KMS-11 (cell line): ENCODE results near the gene NPM3.

Source experiments
- H2AFZ ChIP-seq: fragments of 200-600 bp; sonication (generic); 2 replicates; pipeline ENCODE4 v1.6.1; 2016; ENCODE audit warnings: antibody characterized with exemption, mixed run types, low read depth
- H3K27ac ChIP-seq: fragments of 200-600 bp; sonication (generic); 2 replicates; pipeline ENCODE4 v1.6.1; 2016; ENCODE audit warnings: mild to moderate bottlenecking, mixed run types
- H3K27me3 ChIP-seq: fragments of 200-600 bp; sonication (generic); 2 replicates; pipeline ENCODE4 v1.6.1; 2017; ENCODE audit warnings: mild to moderate bottlenecking, low read depth, mixed run types, moderate library complexity; ENCODE audit not compliant: insufficient read depth
- H3K36me3 ChIP-seq: fragments of 200-600 bp; sonication (generic); 2 replicates; pipeline ENCODE4 v1.6.1; 2017; ENCODE audit warnings: mild to moderate bottlenecking, mixed run types; ENCODE audit not compliant: insufficient read depth
- H3K4me1 ChIP-seq: fragments of 200-600 bp; sonication (generic); 2 replicates; pipeline ENCODE4 v1.6.1; 2016; ENCODE audit warnings: mild to moderate bottlenecking, low read depth, mixed run types; ENCODE audit not compliant: poor library complexity, severe bottlenecking
- H3K4me2 ChIP-seq: fragments of 200-600 bp; sonication (generic); 2 replicates; pipeline ENCODE4 v1.7.0; 2016; ENCODE audit warnings: mild to moderate bottlenecking, mixed run types
- H3K4me3 ChIP-seq: fragments of 200-600 bp; sonication (generic); IDR thresholded peaks from 2 replicates; pipeline ENCODE4 v1.6.1; 2017; ENCODE audit warnings: low read depth, low read length, mixed read lengths; ENCODE audit not compliant: insufficient read depth
- H3K79me2 ChIP-seq: fragments of 200-600 bp; sonication (generic); 2 replicates; pipeline ENCODE4 v1.6.1; 2016; ENCODE audit warnings: low read depth, mixed run types; ENCODE audit not compliant: insufficient read depth
- H3K9ac ChIP-seq: fragments of 200-600 bp; sonication (generic); 2 replicates; pipeline ENCODE4 v1.6.1; 2016; ENCODE audit warnings: mild to moderate bottlenecking, mixed run types
- H4K20me1 ChIP-seq: fragments of 200-600 bp; sonication (generic); 2 replicates; pipeline ENCODE4 v1.6.1; 2016; ENCODE audit warnings: mild to moderate bottlenecking, mixed run types; ENCODE audit not compliant: insufficient read depth
- TF ChIP-seq, protein P1 (sequence below): fragments of 200-600 bp; sonication (generic); conservative IDR thresholded peaks from 2 replicates; pipeline ENCODE4 v1.6.1; 2017; ENCODE audit warnings: low read depth, mild to moderate bottlenecking, antibody characterized with exemption, low read length, moderate library complexity, mixed read lengths

NPM3 gene

DNA sequence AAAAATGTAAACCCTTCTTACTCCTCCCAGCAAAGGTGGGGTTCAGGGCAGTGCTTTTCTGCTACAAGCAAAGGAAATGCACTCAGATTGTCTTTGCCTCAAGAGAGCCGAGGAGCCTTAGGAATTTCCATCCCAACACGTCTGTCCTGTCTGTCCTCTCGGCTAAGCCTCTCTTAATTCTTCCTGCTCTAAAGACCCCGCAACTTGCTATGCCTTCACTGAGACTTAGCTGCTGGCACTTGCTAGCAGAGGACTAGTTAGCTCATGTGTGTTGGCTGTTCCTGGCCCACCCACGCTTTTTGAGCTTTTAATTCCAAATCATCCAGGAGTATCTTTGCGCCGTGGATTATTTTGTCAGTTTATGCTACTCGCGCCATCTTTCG, 481 bp upstream of the NPM3 start:
- no peak overlapping the region for H3K4me3 ChIP-seq
- H3K36me3 ChIP-seq, result no peaks in the 10 kb centered on the region
- peak overlapping the region; percentile 77 for H3K4me2 ChIP-seq
- no peak overlapping the region for H3K27ac ChIP-seq
- H3K79me2 ChIP-seq, result no peaks in the 10 kb centered on the region
- H2AFZ ChIP-seq, result peak overlapping the region; percentile 81; the same call in 1 of the 2 replicates
- TF ChIP-seq, protein P1, sequence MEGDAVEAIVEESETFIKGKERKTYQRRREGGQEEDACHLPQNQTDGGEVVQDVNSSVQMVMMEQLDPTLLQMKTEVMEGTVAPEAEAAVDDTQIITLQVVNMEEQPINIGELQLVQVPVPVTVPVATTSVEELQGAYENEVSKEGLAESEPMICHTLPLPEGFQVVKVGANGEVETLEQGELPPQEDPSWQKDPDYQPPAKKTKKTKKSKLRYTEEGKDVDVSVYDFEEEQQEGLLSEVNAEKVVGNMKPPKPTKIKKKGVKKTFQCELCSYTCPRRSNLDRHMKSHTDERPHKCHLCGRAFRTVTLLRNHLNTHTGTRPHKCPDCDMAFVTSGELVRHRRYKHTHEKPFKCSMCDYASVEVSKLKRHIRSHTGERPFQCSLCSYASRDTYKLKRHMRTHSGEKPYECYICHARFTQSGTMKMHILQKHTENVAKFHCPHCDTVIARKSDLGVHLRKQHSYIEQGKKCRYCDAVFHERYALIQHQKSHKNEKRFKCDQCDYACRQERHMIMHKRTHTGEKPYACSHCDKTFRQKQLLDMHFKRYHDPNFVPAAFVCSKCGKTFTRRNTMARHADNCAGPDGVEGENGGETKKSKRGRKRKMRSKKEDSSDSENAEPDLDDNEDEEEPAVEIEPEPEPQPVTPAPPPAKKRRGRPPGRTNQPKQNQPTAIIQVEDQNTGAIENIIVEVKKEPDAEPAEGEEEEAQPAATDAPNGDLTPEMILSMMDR, result no peak
- no peaks in the 10 kb centered on the region; the same call in 1 of the 2 replicates for H4K20me1 ChIP-seq
- no peak overlapping the region for H3K9ac ChIP-seq
- no peaks in the 10 kb centered on the region for H3K27me3 ChIP-seq
- H3K4me1 ChIP-seq, result peaks cover 47% of the 10 kb centered on the region

DNA sequence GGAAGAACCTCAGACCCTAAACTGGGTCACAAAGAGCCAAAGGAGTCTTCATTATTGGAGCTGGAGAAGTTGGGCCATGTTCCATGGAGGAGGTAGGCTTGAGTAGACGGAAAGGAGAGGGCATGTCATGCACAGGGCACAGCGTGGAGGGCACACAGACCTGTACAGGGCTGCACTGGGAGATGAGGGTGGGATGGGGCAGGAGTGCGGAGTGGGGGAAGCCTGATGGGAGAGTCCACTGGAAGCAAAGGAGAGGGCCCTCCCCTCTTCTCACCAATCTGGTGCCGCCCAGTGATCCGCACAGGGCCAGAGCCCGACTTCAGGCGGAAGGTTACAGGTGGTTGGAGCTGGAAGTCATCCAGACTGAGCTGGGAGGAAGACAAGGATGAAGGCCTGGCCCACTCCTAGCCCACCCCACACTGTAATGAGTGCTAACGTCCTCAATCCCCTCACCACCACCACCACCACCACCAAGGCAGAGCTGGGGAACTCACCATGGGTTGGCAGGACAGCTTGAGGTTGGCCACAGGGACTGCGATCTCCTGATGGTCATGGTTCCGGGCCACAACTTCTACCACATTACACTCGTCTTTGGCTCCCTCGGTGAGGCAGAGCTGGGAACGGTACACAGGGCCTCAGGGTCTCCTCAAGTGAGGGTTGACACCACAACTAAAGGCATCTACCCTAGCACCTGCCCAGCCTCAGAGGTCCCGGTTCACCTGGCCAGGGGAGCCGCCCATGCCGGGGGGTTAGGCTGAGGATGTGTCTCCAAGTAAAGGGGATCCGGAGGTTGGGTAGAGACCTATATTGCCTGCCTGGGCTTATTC, 1.0 kb downstream of the NPM3 start:
- Histone ChIP-seq H3K9ac (peak overlapping the region; percentile 82; the same call in 1 of the 2 replicates), H3K4me1 (peaks cover 43% of the 10 kb centered on the region), H2AFZ (peak overlapping the region; percentile 81; the same call in 1 of the 2 replicates), H3K27me3 (no peaks in the 10 kb centered on the region), H3K36me3 (no peaks in the 10 kb centered on the region), H4K20me1 (no peaks in the 10 kb centered on the region; the same call in 1 of the 2 replicates), H3K79me2 (no peaks in the 10 kb centered on the region), H3K4me3 (no peak overlapping the region), H3K27ac (no peak overlapping the region; the same call in 1 of the 2 replicates), H3K4me2 (peak overlapping the region; percentile 77)
- TF ChIP-seq, protein P1, result no peak

DNA sequence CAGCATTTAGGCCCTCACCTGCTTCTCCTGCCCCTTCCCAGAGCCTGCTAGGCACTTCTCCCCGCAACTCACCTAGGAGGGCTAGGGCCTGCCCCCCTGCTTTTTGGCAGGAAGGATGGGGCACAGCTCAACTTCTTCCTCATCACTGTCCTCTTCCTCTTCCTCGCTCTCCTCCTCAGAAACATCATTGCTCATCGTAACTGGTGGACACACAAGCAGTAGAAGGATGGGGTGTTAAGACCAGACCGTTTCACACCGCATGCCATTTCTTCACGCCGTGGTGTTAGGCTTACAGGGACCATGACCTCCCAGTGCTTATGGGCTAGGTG, 1.6 kb downstream of the NPM3 start:
- no peak overlapping the region for H3K27ac ChIP-seq
- no peaks in the 10 kb centered on the region; the same call in 1 of the 2 replicates for H4K20me1 ChIP-seq
- peaks cover 37% of the 10 kb centered on the region for H3K4me1 ChIP-seq
- H3K4me2 ChIP-seq, result peak overlapping the region; percentile 77; the same call in 1 of the 2 replicates
- no peaks in the 10 kb centered on the region for H3K27me3 ChIP-seq
- H2AFZ ChIP-seq, result no peak overlapping the region
- H3K79me2 ChIP-seq, result no peaks in the 10 kb centered on the region
- H3K9ac ChIP-seq, result no peak overlapping the region
- H3K36me3 ChIP-seq, result no peaks in the 10 kb centered on the region
- TF ChIP-seq, protein P1, result no peak
- no peak overlapping the region for H3K4me3 ChIP-seq

DNA sequence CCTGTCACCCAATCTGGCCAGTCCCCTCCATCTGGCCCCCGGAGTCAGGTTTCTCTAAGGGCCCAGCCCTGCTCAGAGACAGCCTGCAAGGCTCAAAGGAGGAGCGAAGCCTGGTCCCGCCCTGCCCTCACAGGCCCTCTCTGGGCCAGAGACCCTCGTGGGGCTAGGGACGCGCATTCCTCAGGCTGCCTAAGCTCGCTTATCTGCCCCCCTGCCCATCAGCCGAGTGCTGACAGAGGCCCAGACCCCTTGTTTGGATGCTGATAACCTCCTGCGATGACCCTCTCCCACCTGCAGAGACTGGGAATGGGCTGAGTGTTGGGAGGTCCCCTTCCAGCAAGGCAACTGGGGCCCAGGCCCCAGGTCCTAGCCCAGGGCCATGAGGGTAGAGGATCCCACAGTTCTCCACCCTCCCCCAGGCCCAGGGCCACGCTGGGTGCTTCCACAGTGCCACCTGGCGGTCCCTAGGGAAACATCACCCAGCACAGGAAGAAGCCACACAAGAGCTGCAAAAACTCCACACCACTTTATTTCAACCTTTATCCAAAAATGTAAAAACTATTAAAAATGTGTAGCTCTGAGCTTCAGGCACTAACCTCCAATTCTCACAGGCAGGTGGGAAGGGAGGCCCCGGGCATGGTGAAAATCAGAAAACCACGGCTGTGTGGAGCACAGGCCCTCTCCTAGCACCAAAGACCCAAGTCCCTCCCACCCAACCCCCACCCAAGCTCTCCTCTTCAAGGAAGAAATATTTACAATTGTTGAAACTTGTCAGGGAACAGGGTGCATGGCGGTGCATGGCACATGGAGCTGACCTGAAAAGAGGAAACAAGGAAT, 2.2 kb downstream of the NPM3 start:
- Histone ChIP-seq H3K4me3 (no peak overlapping the region), H3K27ac (no peak overlapping the region)

More for the DNA sequence above, 2.2 kb downstream of the NPM3 start:
- Histone ChIP-seq H3K79me2 (no peaks in the 10 kb centered on the region), H3K27me3 (no peaks in the 10 kb centered on the region), H2AFZ (no peak overlapping the region), H3K4me1 (peaks cover 31% of the 10 kb centered on the region), H4K20me1 (no peaks in the 10 kb centered on the region), H3K4me2 (peak overlapping the region; percentile 64; the same call in 1 of the 2 replicates), H3K9ac (no peak overlapping the region), H3K36me3 (no peaks in the 10 kb centered on the region)
- TF ChIP-seq, protein P1, result peak; percentile 84
